Peyer's patch (tissue), 4 donors: ENCODE measurements around the gene PPIA. TPM values are rescaled to one million over a fixed set of nuclear protein-coding genes. Genes with fewer than 3 reads are reported as not detected.

ENCODE experiments used
- DNase-seq, 3 donors: peaks; one replicate each; pipeline ENCODE4 v3.0.0-alpha.2; 2017 to 2019
- H3K27ac ChIP-seq, 4 donors: fragments of 200-600 bp; sonication (generic); one replicate each; pipeline ENCODE4 v1.5.1; 2016 to 2019
- H3K27me3 ChIP-seq, 2 donors: fragments of 200-600 bp; sonication (generic); one replicate each; pipeline ENCODE4 v1.5.1; 2019
- H3K36me3 ChIP-seq, 3 donors: fragments of 200-600 bp; sonication (generic); one replicate each; pipeline ENCODE4 v1.5.1; 2016 to 2019
- H3K4me1 ChIP-seq, 4 donors: fragments of 200-600 bp; sonication (generic); one replicate each; pipeline ENCODE4 v1.5.1; 2016 to 2019
- H3K4me3 ChIP-seq, 4 donors: fragments of 200-600 bp; sonication (generic); 1 replicate in 3 of 4; 2 replicates in 1 of 4; pipeline ENCODE4 v1.5.1; 2016 to 2019; ENCODE audit warnings: mild to moderate bottlenecking in 1 of 4
- H3K9me3 ChIP-seq, 4 donors: fragments of 200-600 bp; sonication (generic); one replicate each; pipeline ENCODE4 v1.5.1; 2016 to 2019; ENCODE audit warnings: mild to moderate bottlenecking in 1 of 4
- CTCF ChIP-seq, 6 experiments: fragments of 450-650 bp in 4 of 6; fragments of 200-600 bp in 2 of 6; sonication (generic) in 1 of 6; IDR thresholded peaks; one replicate each; pipeline ENCODE4 v1.5.1; 2017 to 2019; ENCODE audit warnings: antibody characterized with exemption in 6 of 6, mild to moderate bottlenecking in 3 of 6, moderate library complexity in 1 of 6
- POLR2A ChIP-seq, 2 donors: fragments of 450-650 bp; IDR thresholded peaks; one replicate each; pipeline ENCODE4 v1.5.1; 2017; ENCODE audit warnings: antibody characterized with exemption in 2 of 2, mild to moderate bottlenecking in 2 of 2, moderate library complexity in 2 of 2
- total RNA-seq, 4 donors: library from RNA; depleted of rRNA; stranded (reverse); fragments of >200 nt; gene quantifications; one replicate each; pipeline ENCODE4 v1.1.0, GENCODE V29; 2016

The PPIA gene
- total RNA-seq, 4 donors from 2014 or later = 565 to 1,018 (median 894) TPM

DNA sequence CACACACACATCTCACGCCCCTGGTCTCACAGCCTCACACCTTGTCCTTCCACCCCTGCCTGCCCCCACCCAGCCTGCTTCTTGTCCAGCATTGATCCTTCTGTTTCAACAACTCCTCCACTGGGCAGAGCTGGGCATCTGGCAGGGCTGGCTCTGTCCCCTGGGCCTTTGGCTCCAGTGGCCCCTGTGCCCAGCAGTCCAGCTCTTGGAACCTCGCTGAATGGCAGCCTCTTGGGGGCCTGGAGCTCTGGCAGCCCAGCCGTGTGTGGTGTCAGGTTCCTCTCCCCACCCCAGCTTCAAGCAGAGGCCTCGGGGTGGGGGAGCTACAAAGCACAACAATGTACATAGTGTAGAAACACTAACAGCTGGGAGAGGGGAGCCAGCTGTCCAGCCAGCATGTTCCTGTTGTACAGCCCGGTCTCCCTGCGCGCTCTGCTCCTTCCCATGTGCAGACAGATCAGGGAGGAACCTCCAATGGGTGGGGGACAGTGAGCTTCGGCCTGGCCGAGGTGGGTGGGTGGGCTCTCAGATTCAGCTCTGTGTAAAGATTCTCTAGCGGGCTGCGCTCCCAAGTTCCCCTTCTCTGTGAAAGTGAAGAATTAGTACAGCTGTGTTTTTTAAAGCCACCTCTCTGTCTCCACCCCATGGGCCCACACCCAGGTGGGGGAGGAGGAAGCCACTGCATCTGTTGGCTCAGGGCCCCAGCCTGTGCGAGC is 28.4 kb upstream of the PPIA start:
- TF ChIP-seq POLR2A (IDR thresholded peaks at IDR 0.05) (no peak), CTCF (IDR thresholded peaks at IDR 0.05) (no peak)
- Histone ChIP-seq H3K27ac (peak overlapping the region; percentile 11 to 67 (median 34)), H3K36me3 (peaks cover 0 to 48% (median 0%) of the 10 kb centered on the region in 3 donors), H3K27me3 (no peaks in the 10 kb centered on the region), H3K4me3 (peak overlapping the region in 1 of 4 donors; percentile 9), H3K9me3 (no peaks in the 10 kb centered on the region), H3K4me1 (peaks cover 0 to 29% (median 15%) of the 10 kb centered on the region in 4 donors)
- peak; percentile 47 to 83 (median 69) for DNase-seq

GRCh38 chr7:44768628-44769371 is 27.7 kb upstream of the PPIA start:
- no peak for DNase-seq
- no peak for TF ChIP-seq CTCF (IDR thresholded peaks at IDR 0.05)
- TF ChIP-seq POLR2A (IDR thresholded peaks at IDR 0.05) = no peak
- H3K4me1 ChIP-seq = peaks cover 0 to 29% (median 15%) of the 10 kb centered on the region in 4 donors

GRCh38 chr7:44769376-44769775 is 27.1 kb upstream of the PPIA start:
- H3K27me3 ChIP-seq = no peaks in the 10 kb centered on the region
- peak overlapping the region; percentile 11 to 51 (median 14) for H3K27ac ChIP-seq
- H3K4me3 ChIP-seq = no peak overlapping the region
- DNase-seq = no peak
- peaks cover 0 to 35% (median 0%) of the 10 kb centered on the region in 3 donors for H3K36me3 ChIP-seq
- TF ChIP-seq CTCF (IDR thresholded peaks at IDR 0.05) (no peak), POLR2A (IDR thresholded peaks at IDR 0.05) (no peak)
- H3K9me3 ChIP-seq = no peaks in the 10 kb centered on the region
- peaks cover 0 to 29% (median 15%) of the 10 kb centered on the region in 4 donors for H3K4me1 ChIP-seq

More at GRCh38 chr7:44768628-44769371, 27.7 kb upstream of the PPIA start:
- no peaks in the 10 kb centered on the region for H3K27me3 ChIP-seq
- H3K27ac ChIP-seq = peak overlapping the region; percentile 11 to 67 (median 34)
- no peaks in the 10 kb centered on the region for H3K9me3 ChIP-seq
- H3K36me3 ChIP-seq = peaks cover 0 to 40% (median 0%) of the 10 kb centered on the region in 3 donors
- H3K4me3 ChIP-seq = peak overlapping the region in 1 of 4 donors; percentile 9

DNA sequence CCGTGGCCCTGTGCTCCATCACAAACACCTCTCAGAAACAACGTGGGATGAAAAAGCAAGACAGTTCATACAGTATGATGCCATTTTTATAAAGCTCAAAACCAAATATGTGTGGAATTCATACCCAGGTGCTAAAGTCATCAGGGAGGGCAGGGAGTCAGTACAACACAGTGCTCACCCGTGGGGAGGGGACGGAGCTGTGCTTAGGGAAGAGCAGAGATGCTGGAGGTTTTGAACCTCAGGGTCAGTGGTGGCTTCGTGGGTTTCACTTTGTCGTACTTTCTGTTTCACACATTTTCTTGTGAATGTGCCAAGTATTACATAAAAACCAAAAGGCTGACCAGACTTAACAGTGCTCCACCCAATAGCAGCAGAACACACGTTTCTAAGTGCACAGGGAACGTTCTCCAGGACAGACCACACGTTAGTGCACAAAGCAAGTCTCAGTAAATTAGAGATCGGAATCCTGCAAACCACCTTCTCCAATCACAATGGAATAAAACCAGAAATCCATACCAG is 26.6 kb upstream of the PPIA start:
- TF ChIP-seq POLR2A (IDR thresholded peaks at IDR 0.05) (no peak), CTCF (IDR thresholded peaks at IDR 0.05) (no peak)
- peak in 1 of 3 donors; percentile 40 for DNase-seq
- peaks cover 0 to 29% (median 15%) of the 10 kb centered on the region in 4 donors for H3K4me1 ChIP-seq
- peak overlapping the region in 3 of 4 donors; percentile 9 to 11 (median 11) for H3K27ac ChIP-seq
- no peaks in the 10 kb centered on the region for H3K9me3 ChIP-seq
- peaks cover 0 to 30% (median 0%) of the 10 kb centered on the region in 3 donors for H3K36me3 ChIP-seq
- H3K27me3 ChIP-seq = no peaks in the 10 kb centered on the region
- H3K4me3 ChIP-seq = no peak overlapping the region

- Histone ChIP-seq H3K27me3 (no peaks in the 10 kb centered on the region), H3K9me3 (no peaks in the 10 kb centered on the region), H3K4me1 (peaks cover 0 to 29% (median 15%) of the 10 kb centered on the region in 4 donors), H3K36me3 (peaks cover 0 to 15% (median 0%) of the 10 kb centered on the region in 3 donors), H3K27ac (no peak overlapping the region), H3K4me3 (no peak overlapping the region)
- TF ChIP-seq POLR2A (IDR thresholded peaks at IDR 0.05) (no peak), CTCF (IDR thresholded peaks at IDR 0.05) (no peak)
- DNase-seq = no peak
These were observed 25.1 kb upstream of the PPIA start for GRCh38 chr7:44771358-44771757.
